ENCODE results near the gene CROCC2. TPM values are rescaled to one million over a fixed set of nuclear protein-coding genes. Genes with fewer than 3 reads are reported as not detected.

CROCC2 gene
- polyA plus RNA-seq, 1 donor (not counting 4 experiments of a cell fraction or from before 2014, with no cell fraction given), result not detected

DNA sequence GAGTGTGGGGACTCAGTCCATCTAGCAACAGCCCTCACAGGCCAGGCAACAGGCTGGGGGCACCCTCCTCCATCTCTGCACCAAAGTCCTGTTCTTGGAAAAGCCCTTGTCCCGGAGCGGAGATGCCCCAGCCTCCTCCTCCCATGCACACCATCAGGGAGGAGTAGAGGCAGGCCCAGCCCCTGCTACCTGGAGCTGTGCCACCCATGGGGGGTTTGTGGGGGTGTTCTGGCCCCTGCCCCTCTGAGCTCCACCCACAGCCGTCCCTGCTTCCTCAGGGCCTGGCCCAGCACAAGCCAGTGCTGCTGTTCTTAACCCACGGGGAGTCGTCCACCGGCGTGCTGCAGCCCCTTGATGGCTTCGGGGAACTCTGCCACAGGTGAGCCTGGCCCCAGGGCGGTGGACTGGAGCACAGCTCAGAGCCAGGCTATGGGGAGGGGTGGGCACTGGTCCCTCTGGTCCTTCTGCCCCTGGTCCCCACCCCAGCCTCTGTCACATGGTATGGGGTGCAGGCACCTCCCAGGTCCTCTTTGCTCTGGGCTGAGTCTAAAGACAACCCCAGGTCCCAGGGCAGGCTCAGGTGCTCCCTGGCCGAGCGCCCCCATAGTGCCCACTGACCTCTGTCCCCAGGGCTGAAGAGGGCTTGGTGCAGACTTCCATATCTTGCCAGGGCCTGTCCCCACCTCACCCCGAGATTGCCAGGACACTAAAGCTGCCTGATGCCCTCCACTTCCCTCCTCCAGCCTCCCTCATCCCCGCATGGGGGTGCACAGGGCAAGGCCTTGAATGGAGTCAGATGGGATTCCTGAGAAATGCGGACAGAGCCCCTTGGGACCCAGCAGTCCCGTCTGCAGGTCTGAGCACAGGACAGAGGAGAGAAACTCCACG is 34.8 kb upstream of the CROCC2 start:
- Histone ChIP-seq H4K20me1 (ENCODE audit: control insufficient read depth, extremely low read depth, insufficient read depth, low read length) (no peaks in the 10 kb centered on the region), H3K4me1 (ENCODE audit: control insufficient read depth, extremely low read depth, insufficient read depth, low read length) (no peaks in the 10 kb centered on the region), H3K4me2 (ENCODE audit: control insufficient read depth, extremely low read depth, insufficient read depth, low read depth, low read length) (no peak overlapping the region), H3K27me3 (ENCODE audit: control insufficient read depth, extremely low read depth, insufficient read depth, low read length) (peaks cover 3% of the 10 kb centered on the region), H3K9me1 (ENCODE audit: control insufficient read depth, extremely low read depth, insufficient read depth, low read length) (no peaks in the 10 kb centered on the region), H2AFZ (ENCODE audit: control insufficient read depth, low read length) (no peak overlapping the region), H3K27ac (ENCODE audit: control insufficient read depth, insufficient read depth, low read length) (no peak overlapping the region), H3K9ac (ENCODE audit: control insufficient read depth, extremely low read depth, insufficient read depth, low read length) (no peak overlapping the region), H3K79me2 (ENCODE audit: control insufficient read depth, insufficient read depth, low read length) (no peaks in the 10 kb centered on the region), H3K4me3 (ENCODE audit: control insufficient read depth in 2 of 3, extremely low read depth in 1 of 3, insufficient read depth in 2 of 3, low read depth in 1 of 3, low read length in 3 of 3) (no peak overlapping the region), H3K36me3 (ENCODE audit: control insufficient read depth in 2 of 2, extremely low read depth in 1 of 2, insufficient read depth in 2 of 2, low read length in 2 of 2) (no peaks in the 10 kb centered on the region), H3K9me3 (ENCODE audit: control insufficient read depth, low read depth, low read length) (no peaks in the 10 kb centered on the region)
- TF ChIP-seq EZH2 (IDR thresholded peaks at IDR 0.05; ENCODE audit: low read length), result no peak
- TF ChIP-seq, protein P1, sequence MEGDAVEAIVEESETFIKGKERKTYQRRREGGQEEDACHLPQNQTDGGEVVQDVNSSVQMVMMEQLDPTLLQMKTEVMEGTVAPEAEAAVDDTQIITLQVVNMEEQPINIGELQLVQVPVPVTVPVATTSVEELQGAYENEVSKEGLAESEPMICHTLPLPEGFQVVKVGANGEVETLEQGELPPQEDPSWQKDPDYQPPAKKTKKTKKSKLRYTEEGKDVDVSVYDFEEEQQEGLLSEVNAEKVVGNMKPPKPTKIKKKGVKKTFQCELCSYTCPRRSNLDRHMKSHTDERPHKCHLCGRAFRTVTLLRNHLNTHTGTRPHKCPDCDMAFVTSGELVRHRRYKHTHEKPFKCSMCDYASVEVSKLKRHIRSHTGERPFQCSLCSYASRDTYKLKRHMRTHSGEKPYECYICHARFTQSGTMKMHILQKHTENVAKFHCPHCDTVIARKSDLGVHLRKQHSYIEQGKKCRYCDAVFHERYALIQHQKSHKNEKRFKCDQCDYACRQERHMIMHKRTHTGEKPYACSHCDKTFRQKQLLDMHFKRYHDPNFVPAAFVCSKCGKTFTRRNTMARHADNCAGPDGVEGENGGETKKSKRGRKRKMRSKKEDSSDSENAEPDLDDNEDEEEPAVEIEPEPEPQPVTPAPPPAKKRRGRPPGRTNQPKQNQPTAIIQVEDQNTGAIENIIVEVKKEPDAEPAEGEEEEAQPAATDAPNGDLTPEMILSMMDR (optimal IDR thresholded peaks at IDR 0.05 in 1 of 3, IDR thresholded peaks at IDR 0.05 in 1 of 3, conservative IDR thresholded peaks at IDR 0.05 in 1 of 3; ENCODE audit: extremely low read depth in 1 of 3, insufficient read depth in 2 of 3, low read length in 3 of 3), result no peak
- no peak for FAIRE-seq
- DNase-seq (ENCODE audit: low read depth, low spot score), result no peak
- dilution Hi-C loops (cut with MboI; ENCODE audit: extremely low pct_ligation_motif_present, low sequenced_read_pairs), result no loop called here

GRCh38 chr2:240872317-240873097 is 33.6 kb upstream of the CROCC2 start:
- Histone ChIP-seq H3K4me3 (ENCODE audit: control insufficient read depth in 2 of 3, extremely low read depth in 1 of 3, insufficient read depth in 2 of 3, low read depth in 1 of 3, low read length in 3 of 3) (no peak overlapping the region), H3K4me2 (ENCODE audit: control insufficient read depth, extremely low read depth, insufficient read depth, low read depth, low read length) (no peak overlapping the region), H3K9ac (ENCODE audit: control insufficient read depth, extremely low read depth, insufficient read depth, low read length) (no peak overlapping the region), H3K9me1 (ENCODE audit: control insufficient read depth, extremely low read depth, insufficient read depth, low read length) (no peaks in the 10 kb centered on the region), H3K4me1 (ENCODE audit: control insufficient read depth, extremely low read depth, insufficient read depth, low read length) (no peaks in the 10 kb centered on the region), H3K27me3 (ENCODE audit: control insufficient read depth, extremely low read depth, insufficient read depth, low read length) (peaks cover 3% of the 10 kb centered on the region), H4K20me1 (ENCODE audit: control insufficient read depth, extremely low read depth, insufficient read depth, low read length) (no peaks in the 10 kb centered on the region), H3K27ac (ENCODE audit: control insufficient read depth, insufficient read depth, low read length) (no peak overlapping the region), H3K9me3 (ENCODE audit: control insufficient read depth, low read depth, low read length) (no peaks in the 10 kb centered on the region), H3K36me3 (ENCODE audit: control insufficient read depth in 2 of 2, extremely low read depth in 1 of 2, insufficient read depth in 2 of 2, low read length in 2 of 2) (no peaks in the 10 kb centered on the region), H3K79me2 (ENCODE audit: control insufficient read depth, insufficient read depth, low read length) (no peaks in the 10 kb centered on the region), H2AFZ (ENCODE audit: control insufficient read depth, low read length) (no peak overlapping the region)
- dilution Hi-C loops (cut with MboI; ENCODE audit: extremely low pct_ligation_motif_present, low sequenced_read_pairs), result no loop called here
- FAIRE-seq, result no peak
- no peak for DNase-seq (ENCODE audit: low read depth, low spot score)
- TF ChIP-seq EZH2 (IDR thresholded peaks at IDR 0.05; ENCODE audit: low read length), result no peak

Data from keratinocyte (primary cell).